CD4-positive, alpha-beta T cell treated with Interleukin-1 beta for 1 hour (primary cell): Measurements from ENCODE around the gene RAD51.

Experiments used
- DNase-seq, 2 donors: peaks; one replicate each; pipeline ENCODE4 v3.0.0-alpha.2; 2020 to 2022

Gene RAD51

DNA sequence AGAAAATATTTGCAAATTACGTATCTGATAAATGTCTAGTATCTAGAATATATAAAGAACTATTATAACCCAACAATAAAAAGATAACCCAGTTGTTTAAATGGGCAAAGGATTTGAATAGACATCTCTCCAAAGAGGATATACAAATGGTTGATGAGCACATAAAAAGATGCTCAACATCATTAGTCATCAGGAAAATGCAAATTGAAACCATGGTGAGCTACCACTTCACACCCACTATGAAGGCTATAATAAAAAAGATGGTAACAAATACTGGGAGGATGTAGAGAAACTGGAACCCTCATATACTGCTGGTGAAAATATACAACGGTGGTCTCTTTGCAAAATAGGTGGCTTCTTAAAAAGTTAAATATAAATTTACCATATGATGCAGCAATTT, 28.0 kb downstream of the RAD51 start:
- DNase-seq = no peak

DNA sequence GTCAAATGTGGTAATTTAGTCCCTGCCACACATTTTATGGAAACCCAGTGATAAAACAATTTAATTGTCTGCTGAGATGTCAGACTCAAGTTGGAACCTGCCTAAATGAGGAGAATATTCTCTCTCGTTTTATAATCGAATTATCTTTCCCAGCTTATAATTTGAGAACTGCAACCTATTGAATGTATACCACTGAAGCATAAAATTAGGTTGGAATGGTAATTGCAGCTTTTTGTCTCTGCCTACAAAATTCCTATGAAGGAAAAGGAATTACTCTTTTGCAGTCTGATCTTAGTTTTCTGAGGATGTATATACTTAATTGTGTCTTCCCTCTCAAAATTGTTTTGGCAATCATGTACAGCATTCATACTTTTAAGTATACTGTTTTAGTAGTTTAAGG, 28.9 kb downstream of the RAD51 start:
- DNase-seq = no peak

DNA sequence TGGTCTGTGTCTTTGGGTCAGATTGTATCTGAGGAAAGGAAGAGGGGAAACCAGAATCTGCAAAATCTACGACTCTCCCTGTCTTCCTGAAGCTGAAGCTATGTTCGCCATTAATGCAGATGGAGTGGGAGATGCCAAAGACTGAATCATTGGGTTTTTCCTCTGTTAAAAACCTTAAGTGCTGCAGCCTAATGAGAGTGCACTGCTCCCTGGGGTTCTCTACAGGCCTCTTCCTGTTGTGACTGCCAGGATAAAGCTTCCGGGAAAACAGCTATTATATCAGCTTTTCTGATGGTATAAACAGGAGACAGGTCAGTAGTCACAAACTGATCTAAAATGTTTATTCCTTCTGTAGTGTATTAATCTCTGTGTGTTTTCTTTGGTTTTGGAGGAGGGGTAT, 36.1 kb downstream of the RAD51 start:
- no peak for DNase-seq

DNA sequence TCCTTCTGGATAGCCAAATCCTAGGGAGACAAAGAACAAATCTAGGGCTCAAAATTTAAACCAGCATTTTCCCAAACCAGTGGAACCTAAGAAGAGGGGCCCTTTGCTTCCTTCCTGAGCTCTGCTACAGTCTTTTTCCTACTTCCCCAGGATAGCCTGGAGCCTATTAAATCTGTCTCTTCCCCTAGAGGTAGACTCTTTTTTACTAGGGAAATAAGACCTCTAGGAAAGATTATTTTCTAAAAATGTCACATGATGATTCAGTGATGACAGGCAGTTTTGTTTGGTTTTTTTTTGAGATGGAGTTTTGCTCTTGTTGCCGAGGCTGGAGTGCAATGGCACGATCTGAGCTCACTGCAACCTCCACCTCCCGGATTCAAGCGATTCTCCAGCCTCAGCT, 41.6 kb downstream of the RAD51 start:
- no peak for DNase-seq

DNA sequence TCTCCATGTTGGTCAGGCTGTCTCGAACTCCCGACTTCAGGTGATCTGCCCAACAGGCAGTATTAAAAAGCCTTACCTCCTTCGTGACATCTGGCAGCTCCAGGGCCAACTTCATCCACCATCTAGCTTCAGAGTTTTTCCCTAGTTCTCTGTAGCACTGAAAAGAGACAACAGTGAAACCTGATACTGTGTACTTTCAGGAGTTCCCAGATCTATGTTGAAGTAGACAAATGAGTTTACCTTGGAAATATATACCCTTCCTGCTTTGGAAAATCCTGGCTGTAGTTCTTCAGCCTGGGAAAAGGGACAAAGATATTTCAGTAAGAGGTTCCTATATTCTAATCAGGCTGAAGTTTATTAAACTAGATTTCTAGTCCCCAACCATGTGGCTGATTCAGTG, 42.1 kb downstream of the RAD51 start:
- no peak for DNase-seq

DNA sequence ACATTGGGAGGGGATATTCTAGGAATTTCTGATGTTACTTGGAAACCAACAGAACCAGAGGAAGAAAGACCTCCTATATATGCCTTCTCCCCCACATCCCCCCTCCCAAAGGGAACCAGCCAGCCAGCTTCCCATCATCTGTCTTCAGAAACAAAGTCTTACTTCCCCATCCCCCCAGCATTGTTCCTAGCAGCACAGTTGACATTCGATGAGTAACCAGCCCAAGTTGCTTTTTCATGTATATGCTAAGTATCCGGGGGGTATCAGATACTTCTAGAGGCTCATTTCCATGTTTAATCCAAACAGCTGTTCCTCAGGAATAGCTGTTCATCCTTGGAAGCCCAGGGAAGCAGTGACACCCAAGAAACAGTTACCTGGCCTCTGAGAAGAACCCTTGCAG, 44.1 kb downstream of the RAD51 start:
- DNase-seq = no peak

DNA sequence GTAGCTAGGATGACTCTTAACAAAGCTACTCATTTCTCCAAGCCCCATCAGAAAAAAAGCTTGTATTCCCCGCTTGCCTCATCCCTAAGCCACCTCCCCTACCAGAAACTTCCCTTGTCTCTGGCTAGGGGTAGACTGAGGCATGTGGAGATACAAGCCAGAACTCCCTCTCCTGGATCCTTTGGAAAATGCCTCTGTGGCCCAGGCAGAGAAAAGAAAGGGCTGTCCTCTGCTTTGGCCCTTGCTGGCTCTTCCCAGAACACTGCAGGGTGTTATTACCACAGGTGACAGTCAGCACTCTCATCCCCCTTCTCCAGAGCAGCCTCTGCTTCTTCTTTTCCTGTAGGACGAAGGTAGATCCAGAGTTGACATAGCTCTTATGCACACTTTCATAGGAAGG, 44.9 kb downstream of the RAD51 start:
- DNase-seq = no peak

DNA sequence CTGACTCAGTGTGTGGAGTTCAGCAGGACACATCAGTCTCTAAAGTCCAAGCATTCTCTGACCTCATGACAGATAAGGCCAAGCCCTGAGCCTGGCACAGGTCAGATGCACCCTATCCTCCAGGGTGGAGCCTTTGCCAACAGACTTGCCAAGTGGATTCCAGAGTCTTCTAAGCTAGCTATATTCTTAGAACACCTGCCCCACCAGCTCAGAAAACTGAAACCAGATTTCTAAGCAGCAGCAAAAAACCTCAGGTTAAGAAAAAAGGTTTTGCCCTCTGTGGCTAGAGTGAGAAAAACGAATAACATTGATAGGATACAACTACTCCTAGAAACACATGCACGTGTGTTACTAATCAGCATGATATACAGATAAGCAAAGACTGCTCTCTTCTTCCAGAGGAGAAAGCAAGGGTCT, 48.5 kb downstream of the RAD51 start:
- no peak for DNase-seq

DNA sequence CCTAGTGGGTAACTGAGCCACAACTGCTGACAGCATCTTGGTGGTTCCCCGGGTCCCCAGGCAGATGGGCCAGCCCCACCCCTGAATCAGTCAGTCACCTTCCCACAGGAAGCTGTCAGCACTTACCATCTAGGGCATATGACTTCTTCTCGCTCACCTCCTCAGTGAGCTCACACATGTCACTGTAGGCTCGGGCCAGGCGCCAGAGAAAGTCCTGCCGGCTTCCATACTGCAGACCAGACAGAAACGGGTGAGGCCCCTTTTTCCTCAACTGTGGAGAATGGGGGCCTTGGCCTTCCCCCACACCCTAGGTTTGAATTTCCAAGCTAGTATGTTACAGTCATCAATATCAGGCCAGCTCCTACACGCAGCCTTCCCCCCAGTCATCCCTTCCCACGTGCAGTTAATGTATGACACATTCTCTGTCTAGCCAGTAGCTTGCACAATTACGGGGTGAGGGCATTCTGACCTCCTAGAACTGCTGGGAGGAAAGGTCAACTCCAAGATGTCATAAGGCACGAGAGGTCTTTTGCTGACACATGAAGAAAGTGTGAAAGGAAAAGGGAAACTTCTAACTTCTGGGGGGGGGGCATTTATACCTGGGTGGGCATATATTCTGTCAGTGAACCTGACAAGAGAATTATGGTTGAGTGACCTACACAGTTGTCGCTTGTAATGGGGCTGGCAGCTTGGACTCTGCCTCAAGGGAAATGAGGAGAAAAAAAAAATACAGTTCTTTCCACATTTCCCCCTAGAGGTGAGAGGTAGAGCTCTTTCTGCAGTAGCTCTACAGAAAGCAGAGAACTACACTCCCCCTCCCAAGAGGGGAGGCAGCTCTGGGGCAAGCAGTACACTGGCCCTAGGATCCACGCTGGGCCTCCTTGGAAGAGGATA, 49.2 kb downstream of the RAD51 start:
- peak; percentile 64 to 81 for DNase-seq

DNA sequence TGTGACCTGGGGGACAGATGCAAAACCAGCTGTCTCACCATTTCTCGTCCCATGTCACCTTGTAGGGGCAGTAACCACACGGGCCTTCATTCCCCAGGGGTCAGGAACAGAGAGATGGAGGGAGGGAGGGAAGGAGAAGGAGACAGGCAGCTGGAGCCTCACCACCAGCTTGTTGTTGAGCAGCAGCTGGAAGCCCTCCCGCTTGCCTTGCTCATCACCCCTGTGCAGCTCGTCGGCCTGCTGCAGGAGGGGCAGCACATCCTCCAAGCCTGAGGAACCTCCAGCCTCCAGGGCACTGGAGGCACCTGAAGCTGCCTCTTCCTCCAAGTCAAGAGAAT, 49.8 kb downstream of the RAD51 start:
- no peak for DNase-seq

DNA sequence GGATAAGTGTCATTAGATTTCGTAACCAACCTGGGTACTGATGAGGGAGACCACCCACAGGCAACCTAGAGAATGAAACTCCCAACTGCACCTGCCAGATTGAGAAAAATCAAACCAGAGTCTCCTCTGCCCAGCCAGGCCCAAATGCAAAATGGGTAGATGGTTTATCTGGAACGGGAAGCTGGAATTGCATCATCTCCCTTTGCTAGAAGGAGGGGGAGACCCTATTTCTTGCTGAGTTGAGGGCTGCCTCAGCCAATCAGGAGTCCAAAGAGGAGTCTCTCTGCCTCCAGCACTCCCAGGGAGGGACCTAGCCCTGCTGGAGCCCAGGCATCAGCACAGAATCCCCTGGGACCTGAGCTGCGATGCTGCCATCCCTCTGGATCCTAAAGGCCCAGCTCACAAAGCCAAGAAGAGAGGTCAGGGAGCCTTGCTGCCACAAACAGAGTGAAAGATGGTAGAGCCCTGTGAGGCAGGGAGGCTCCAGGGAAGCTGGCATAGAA, 52.0 kb downstream of the RAD51 start:
- DNase-seq = no peak

DNA sequence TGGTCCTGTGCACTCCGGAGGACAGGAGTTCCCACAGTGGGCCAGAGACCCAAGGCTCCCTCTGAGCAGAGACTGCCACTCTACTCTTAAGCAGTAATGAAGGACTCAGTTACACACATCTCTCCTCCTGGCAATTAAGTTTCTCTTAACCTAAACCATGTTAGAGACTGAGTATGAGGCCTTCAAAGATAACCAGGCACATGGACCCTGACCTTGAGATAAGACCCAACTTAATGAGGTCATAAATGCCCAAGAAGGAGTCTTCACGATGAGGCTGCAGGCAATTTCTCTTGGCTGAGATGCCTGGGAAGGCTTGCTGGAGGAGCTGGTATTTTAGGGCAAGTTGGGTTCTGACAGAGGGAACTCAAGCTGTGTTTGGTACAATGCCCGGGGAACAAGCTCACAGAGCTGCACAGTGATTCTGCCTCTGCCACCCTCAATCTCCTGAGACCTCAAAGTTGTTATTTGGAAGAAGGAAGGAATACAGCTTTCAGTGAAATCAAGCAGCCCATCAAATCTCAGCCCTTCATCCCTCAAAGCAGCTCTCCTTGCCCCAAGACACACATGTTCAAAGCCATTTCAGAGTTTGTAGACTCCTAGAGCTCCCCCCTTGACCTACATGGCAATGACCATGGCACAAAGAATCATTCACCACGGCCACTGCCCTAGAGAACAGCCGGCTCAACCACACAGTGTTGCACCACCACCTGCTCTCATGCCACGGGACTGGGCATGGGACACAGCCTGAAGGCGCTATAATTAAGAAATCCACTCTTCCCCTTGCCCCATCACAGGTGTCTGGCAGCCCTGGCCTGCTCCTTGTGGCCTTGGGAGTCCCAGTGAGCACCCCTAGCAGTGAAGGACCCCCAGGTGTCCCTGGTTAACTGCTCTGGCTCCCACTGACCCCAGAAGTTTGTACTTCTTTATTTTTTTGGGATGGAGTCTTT, 53.0 kb downstream of the RAD51 start:
- no peak for DNase-seq

DNA sequence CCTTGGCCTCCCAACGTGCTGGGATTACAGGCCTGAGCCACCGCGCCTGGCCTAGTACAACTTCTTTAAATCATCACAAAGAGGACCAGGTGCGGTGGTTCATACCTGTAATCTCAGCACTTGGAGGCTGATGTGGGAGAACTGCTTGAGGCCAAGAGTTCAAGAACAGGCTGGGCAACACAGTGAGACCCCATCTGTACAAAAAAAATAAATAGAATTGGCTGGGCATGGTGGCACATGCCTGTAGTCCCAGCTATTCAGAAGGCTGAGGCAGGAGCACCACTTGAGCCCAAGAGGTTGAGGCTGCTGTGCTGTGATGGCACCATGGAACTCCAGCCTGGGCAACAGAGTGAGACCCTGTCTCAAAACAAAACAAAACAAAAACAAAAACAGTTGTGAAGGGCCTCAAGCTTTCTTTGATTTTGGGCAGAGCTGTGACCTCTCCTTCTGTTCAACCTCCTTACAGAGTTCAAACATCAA, 54.2 kb downstream of the RAD51 start:
- DNase-seq = no peak

DNA sequence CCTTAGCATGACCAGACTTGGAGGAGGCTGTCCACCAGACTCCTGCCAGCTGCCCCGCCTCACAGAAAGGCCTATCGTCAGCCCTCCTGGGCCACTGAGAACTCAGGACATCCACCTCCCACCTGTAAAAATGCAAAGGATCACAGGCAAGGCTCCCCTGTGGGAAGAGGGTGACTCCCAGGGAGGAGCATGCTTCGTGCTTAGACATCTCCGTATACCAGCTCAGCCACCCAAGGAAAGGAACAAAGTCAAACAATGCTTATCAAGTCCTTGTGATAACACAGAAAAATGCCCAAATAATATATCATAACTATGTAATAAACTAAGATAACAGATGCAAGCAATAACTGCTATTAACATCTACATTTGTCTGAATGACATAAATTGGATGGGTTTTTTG, 55.9 kb downstream of the RAD51 start:
- no peak for DNase-seq

DNA sequence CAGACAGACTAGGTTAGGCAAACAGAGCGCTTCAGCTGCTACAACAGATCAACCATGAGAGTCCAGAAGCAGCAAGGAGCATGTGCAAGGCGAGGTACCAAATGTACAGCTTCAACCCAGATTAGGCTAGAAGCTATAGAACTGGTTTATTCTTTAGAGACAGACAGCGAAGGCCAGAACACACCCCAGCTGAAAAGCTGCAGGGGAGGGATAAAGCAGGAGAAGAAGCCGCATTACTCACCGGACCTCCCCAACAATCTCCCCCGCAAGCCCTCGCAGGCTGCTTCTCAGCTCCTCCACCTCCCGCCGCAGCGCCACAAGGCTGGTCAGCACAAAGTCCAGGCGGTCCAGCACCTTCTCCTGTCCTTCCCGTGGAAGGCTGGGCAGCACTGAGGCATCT, 56.8 kb downstream of the RAD51 start:
- no peak for DNase-seq

DNA sequence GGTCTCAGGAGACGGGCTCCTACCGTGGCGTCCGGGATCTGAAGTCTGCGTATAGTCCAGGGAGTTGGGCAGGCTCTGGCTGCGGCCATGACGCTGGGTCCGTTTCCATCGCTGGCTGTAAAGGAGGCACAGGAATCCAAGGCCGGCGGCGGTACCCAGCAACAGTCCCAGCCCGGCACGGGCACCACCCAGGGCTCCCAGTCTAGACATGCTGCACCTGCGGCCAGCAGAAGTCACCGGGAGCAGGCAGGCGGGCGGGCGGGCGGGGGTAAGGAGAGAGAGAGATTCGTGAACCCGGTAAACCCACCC, 59.6 kb downstream of the RAD51 start:
- peak in 1 of 2 donors; percentile 31 for DNase-seq

DNA sequence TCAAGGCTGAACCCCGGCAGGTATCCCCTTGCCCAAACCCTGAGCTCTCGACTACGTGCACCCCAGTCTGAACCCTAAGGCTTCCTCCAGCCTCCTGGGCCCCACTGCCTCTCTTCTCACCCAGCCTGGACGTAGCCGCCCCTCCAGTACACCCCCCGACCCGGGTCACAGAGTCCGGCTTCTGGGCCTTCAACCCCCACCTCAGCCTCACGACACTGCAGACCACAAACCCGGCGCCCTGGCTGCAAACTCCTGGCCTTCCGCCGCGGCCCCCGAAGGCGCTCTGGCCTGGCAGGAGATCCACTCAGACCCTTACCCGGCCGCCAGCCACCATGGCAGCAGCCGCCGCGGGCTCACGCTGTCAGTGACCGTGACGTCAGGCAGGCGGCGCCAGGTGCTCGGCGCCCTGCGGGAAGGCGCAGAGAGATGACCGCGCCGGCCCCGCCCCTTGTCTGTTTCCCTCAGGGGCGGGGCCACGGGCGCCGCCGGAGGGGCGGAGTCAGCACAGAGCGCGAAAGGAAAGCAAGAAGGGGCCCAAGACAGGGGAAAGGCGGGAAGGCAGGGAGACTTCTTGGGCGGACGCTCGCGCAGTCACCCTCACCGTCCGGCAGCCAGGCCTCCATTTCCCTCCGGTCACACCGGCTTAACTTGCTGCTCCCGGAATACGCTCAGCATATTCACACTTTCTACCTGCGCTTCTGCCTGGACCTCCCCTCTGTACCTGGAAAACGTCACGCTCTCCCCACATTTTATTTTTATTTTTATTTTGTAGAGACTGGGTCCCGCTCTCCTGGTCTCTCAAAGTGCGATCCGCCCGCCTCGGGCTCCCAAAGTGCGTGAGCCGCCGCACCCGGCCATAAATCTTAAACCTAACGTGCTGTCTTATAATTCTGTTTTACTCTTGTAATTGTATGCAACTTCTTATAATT, 60.2 kb downstream of the RAD51 start, which contains the start of gene RMDN3:
RMDN3 (minus strand) TSS at position 372 of the 929 bp plus-strand sequence. CDS start 471 bp downstream, outside the sequence.
- peak; percentile 93 to 94 for DNase-seq

DNA sequence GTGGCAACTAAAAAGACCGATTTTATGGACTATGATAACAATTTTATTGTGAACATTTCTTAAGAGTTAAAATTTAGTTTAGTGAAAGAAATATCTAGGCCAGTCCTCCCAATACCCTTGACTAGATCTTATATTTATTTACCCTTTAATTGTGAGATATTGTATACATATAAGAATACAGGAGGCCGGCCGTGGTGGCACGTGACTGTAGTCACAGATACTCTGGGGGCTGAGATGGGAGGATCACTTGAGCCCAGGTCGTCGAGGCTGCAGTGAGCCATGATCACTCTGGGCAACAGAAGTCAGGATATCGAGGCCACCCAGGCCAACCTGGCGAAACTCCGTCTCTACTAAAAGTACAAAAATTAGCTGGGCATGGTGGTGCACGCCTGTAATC, 60.8 kb downstream of the RAD51 start:
- DNase-seq = no peak

DNA sequence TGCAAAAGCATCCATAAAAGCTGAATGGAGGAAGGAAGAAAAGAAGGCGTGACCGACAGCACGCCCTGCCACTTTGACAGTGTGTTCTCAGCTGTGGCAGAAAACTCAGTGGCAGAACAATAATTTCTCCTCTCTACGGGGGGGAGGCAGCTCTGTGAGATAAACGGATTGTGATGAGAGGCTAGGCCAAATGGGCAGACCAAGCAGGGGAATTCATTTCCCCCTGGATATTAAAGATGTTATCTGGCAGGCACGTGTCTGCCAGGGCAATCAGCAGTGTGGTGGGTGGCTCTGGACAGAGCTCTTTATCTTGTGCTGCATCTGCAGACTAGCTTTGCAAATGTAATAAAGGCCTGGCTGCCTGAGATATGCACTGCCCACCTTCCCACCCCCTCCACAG, 62.0 kb downstream of the RAD51 start:
- DNase-seq = no peak

DNA sequence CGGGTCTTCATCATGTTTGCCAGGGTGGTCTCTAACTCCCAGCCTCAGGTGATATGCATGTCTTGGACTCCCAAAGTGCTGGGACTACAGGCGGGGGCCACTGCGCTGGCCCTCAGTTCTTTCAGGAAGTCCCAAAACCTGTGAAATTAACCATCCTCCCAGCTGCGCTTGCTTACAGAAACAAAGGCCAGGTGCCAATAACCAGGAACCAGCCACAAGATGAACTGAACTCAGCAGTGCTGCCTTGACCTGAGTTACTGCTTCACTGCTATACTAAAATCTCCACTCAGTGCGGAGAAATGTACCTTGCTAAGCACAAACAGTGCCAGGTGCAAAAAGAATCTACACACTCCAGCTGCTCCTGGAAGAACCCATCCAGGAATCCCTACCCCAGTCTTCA, 65.0 kb downstream of the RAD51 start:
- no peak for DNase-seq

DNA sequence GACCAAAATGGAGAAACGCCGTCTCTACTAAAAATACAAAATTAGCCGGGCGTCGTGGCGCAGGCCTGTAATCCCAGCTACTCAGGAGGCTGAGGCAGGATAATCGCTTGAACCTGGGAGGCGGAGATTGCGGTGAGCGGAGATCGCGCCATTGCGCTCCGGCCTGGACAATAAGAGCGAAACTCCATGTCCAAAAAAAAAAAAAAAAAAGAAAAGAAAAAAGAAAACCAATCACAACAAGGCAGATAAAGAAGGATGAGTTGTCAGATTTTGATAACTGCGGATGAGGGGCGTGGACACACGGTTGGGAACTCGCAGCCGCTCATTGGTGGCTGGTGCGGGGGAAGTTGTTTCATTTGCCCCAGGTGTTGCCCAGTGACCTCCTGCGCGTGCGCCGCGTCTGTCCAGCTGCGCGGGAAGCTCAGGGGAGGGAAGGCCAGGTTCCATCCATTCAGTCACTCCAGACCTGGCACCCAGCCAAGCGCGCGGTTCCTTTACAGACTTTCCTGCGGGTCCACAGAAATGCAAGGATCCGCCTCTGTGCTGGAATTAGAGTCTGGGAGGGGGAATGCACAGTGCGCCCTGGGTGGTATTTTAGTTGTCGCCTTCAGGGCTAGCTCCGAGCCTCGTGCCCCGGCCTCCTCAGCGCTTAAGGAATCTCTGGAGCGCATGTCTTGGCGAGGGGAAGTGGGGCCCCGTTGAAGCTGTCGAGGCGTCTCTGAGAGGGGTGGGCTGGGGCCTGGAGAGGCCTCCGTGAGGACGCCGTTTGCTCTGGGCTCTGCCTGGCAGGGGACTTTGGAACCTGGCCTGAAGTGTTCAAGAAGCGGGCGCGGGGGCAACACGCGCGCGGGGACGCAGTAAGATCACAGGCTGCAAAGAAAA, 68.2 kb downstream of the RAD51 start:
- peak; percentile 23 to 38 for DNase-seq
